Fibroblast of lung (primary cell): ENCODE data around the gene PAK4.
"Not testable (repeated sequence)": the region's sequence is repeated elsewhere in the genome, so short reads cannot be mapped to it uniquely, and the experiment has no call there.

ENCODE experiments used
- CTCF ChIP-seq, 2 donors: IDR thresholded peaks in 1 of 2; conservative IDR thresholded peaks in 1 of 2; 1 replicate in 1 of 2; 2 replicates in 1 of 2; pipeline ENCODE4 v1.5.1; 2011 to 2012; ENCODE audit warnings: low read length in 2 of 2, control low read depth in 1 of 2, inconsistent platforms in 1 of 2, low read depth in 1 of 2, mild to moderate bottlenecking in 1 of 2
- EZH2 ChIP-seq: IDR thresholded peaks from 2 replicates; pipeline ENCODE4 v1.5.1; 2012; ENCODE audit warnings: low read length, control low read depth, mild to moderate bottlenecking; ENCODE audit errors: missing control alignments

GRCh38 chr19:39090016-39090415 is 35.6 kb upstream of the PAK4 start:
- not testable (repeated sequence) for TF ChIP-seq CTCF (conservative IDR thresholded peaks at IDR 0.05 in 1 of 2, IDR thresholded peaks at IDR 0.05 in 1 of 2; ENCODE audit: low read depth in 1 of 2, low read length in 2 of 2); EZH2
